ENCODE results near the gene AGBL1.

GRCh38 chr15:86127547-86127946 is 47.9 kb downstream of the AGBL1 start:
- TF ChIP-seq POLR2AphosphoS5 (IDR thresholded peaks at IDR 0.05; ENCODE audit: low read depth, low read length) (no peak), POLR2A (IDR thresholded peaks at IDR 0.05; ENCODE audit: low read depth, low read length) (no peak), TAF1 (IDR thresholded peaks at IDR 0.05; ENCODE audit: borderline replicate concordance, low read depth, low read length) (no peak)

Measured in GM12892 (cell line).